ENCODE measurements around the gene VCAM1. TPM values are rescaled to one million over a fixed set of nuclear protein-coding genes. Genes with fewer than 3 reads are reported as not detected.
"Not testable (repeated sequence)": the region's sequence is repeated elsewhere in the genome, so short reads cannot be mapped to it uniquely, and the experiment has no call there.

The VCAM1 gene
- total RNA-seq, 1 experiment from 2014 or later, result 2.0 TPM

DNA sequence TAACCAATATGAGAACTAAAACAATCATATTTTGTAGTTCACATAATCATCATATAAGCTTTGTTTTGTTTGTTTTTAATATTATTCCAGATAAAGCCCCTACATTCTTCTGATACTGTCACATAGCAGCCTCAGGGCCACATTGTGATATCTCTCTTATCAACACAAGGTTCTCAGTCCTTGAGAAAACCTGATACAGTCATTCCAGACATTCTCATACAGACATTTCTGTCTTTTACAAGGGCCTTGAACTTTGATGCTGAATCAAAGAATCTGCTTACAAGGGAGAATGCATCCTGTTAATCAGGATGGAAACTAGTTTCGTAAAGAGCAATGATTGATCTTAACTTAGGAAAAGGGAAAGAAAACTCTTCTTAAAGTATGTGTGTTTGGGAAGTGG lies 12.7 kb upstream of the VCAM1 start:
- no peak for TF ChIP-seq EZH2 (IDR thresholded peaks at IDR 0.05; ENCODE audit: borderline replicate concordance, low read depth, low read length, poor library complexity, severe bottlenecking)
- TF ChIP-seq, protein P1, sequence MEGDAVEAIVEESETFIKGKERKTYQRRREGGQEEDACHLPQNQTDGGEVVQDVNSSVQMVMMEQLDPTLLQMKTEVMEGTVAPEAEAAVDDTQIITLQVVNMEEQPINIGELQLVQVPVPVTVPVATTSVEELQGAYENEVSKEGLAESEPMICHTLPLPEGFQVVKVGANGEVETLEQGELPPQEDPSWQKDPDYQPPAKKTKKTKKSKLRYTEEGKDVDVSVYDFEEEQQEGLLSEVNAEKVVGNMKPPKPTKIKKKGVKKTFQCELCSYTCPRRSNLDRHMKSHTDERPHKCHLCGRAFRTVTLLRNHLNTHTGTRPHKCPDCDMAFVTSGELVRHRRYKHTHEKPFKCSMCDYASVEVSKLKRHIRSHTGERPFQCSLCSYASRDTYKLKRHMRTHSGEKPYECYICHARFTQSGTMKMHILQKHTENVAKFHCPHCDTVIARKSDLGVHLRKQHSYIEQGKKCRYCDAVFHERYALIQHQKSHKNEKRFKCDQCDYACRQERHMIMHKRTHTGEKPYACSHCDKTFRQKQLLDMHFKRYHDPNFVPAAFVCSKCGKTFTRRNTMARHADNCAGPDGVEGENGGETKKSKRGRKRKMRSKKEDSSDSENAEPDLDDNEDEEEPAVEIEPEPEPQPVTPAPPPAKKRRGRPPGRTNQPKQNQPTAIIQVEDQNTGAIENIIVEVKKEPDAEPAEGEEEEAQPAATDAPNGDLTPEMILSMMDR (conservative IDR thresholded peaks at IDR 0.05; ENCODE audit: low read depth, low read length), result no peak
- no peaks in the 10 kb centered on the region for H3K27me3 ChIP-seq (replicated peaks; ENCODE audit: insufficient read depth, low read depth, low read length, poor library complexity)
- no TSS peak for BruUV-seq (replicated peaks)
- H3K36me3 ChIP-seq (ENCODE audit: insufficient read depth, low read length, poor library complexity, severe bottlenecking), result no peaks in the 10 kb centered on the region
- no peak for DNase-seq (ENCODE audit: low spot score)
- no peak overlapping the region for H3K4me3 ChIP-seq (ENCODE audit: low read depth, low read length, poor library complexity, severe bottlenecking)
- H3K9me3 ChIP-seq (ENCODE audit: low read depth, low read length, poor library complexity, severe bottlenecking), result no peaks in the 10 kb centered on the region
- CTCF ChIA-PET, result no interaction called here
- H3K4me1 ChIP-seq (ENCODE audit: insufficient read depth, low read length, poor library complexity, severe bottlenecking), result no peaks in the 10 kb centered on the region
- no peak overlapping the region for H3K27ac ChIP-seq (ENCODE audit: low read depth, low read length, poor library complexity, severe bottlenecking)
- POLR2A ChIA-PET (ENCODE audit: low non-redundant PET), result no interaction called here
- intact Hi-C loops (cut with micrococcal nuclease; ENCODE audit: unreplicated experiment), result no loop called here

DNA sequence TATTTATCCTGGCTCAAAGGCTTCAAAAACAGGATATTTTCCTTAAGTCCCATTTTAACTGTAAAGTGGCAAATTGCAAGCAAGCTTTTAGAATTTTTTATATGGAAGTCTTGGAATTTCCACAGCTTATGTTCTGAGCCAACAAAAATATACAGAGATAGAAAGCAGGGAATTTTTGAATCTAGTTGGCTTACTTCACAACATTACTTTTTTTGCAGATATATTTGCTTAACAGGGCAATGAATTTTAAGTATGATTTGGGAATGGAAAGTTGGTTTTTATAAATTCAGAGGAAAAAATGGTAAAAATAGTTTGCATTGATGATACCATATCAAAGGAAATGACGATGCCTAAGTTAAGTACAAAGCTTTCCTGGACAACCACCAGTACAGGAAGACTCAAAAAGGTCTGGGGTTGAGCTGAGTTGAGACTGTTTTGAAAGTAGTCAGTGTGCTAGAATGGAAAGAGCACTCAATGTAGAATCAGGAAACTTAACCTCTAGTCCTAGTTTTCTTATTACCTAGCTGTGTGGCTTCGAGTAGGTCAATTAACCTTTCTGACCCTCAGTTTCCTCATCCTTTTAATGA lies 11.0 kb upstream of the VCAM1 start:
- DNase-seq (ENCODE audit: low spot score), result no peak
- intact Hi-C loops (cut with micrococcal nuclease; ENCODE audit: unreplicated experiment), result no loop called here
- TF ChIP-seq EZH2 (IDR thresholded peaks at IDR 0.05; ENCODE audit: borderline replicate concordance, low read depth, low read length, poor library complexity, severe bottlenecking), result no peak
- TF ChIP-seq, protein P1 (conservative IDR thresholded peaks at IDR 0.05; ENCODE audit: low read depth, low read length), result no peak
- Histone ChIP-seq H3K4me1 (ENCODE audit: insufficient read depth, low read length, poor library complexity, severe bottlenecking) (no peaks in the 10 kb centered on the region), H3K27ac (ENCODE audit: low read depth, low read length, poor library complexity, severe bottlenecking) (no peak overlapping the region), H3K9me3 (ENCODE audit: low read depth, low read length, poor library complexity, severe bottlenecking) (no peaks in the 10 kb centered on the region), H3K36me3 (ENCODE audit: insufficient read depth, low read length, poor library complexity, severe bottlenecking) (no peaks in the 10 kb centered on the region), H3K4me3 (ENCODE audit: low read depth, low read length, poor library complexity, severe bottlenecking) (no peak overlapping the region), H3K27me3 (replicated peaks; ENCODE audit: insufficient read depth, low read depth, low read length, poor library complexity) (no peaks in the 10 kb centered on the region)
- BruUV-seq (replicated peaks), result no TSS peak
- ChIA-PET CTCF (interaction anchor here (0.6 kb wide), 1 partner anchor 355 kb away, joined by 3 read pairs; no protein-coding TSS in a partner anchor), POLR2A (ENCODE audit: low non-redundant PET) (no interaction called here)

DNA sequence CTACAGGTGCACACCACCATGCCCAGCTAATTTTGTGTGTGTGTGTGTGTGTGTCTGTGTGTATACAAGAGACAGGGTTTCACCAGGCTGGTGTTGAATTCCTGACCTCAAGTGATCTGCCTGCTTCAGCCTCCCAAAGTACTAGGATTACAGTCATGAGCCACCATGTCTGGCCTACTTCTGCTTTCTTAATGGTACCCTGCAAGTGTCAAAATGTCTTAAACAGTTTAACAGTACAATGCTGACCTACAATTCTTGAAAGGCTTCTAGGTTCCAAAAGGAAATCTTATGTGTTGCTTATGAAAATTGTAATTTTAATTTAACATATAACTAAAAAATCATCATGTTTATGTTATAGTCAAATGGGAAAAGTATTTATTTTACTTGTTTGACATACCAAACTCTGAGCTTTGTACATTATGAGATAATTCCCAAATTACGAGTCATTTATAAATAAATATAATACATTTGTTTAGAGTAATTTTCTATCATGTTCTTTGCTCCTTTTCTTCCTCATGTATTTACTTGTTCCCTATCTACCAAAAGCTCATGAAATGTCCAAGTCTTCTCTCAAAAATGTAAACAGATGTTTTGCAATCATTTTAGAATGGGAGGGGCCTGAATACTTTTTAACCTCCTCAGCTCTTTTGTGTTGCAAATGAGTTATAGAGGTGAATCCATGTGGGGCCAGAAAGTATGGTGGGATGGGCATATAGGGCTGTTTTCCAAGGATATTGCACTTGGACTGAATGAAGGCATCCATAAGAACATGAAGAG lies 8.4 kb upstream of the VCAM1 start:
- H3K36me3 ChIP-seq (ENCODE audit: insufficient read depth, low read length, poor library complexity, severe bottlenecking), result no peaks in the 10 kb centered on the region
- no peaks in the 10 kb centered on the region for H3K4me1 ChIP-seq (ENCODE audit: insufficient read depth, low read length, poor library complexity, severe bottlenecking)
- no TSS peak for BruUV-seq (replicated peaks)
- no peak for TF ChIP-seq EZH2 (IDR thresholded peaks at IDR 0.05; ENCODE audit: borderline replicate concordance, low read depth, low read length, poor library complexity, severe bottlenecking)
- TF ChIP-seq, protein P1 (conservative IDR thresholded peaks at IDR 0.05; ENCODE audit: low read depth, low read length), result no peak
- H3K4me3 ChIP-seq (ENCODE audit: low read depth, low read length, poor library complexity, severe bottlenecking), result no peak overlapping the region
- intact Hi-C loops (cut with micrococcal nuclease; ENCODE audit: unreplicated experiment), result no loop called here
- no peaks in the 10 kb centered on the region for H3K9me3 ChIP-seq (ENCODE audit: low read depth, low read length, poor library complexity, severe bottlenecking)
- CTCF ChIA-PET, result no interaction called here
- DNase-seq (ENCODE audit: low spot score), result no peak
- H3K27me3 ChIP-seq (replicated peaks; ENCODE audit: insufficient read depth, low read depth, low read length, poor library complexity), result no peaks in the 10 kb centered on the region
- H3K27ac ChIP-seq (ENCODE audit: low read depth, low read length, poor library complexity, severe bottlenecking), result no peak overlapping the region
- POLR2A ChIA-PET (ENCODE audit: low non-redundant PET), result no interaction called here

DNA sequence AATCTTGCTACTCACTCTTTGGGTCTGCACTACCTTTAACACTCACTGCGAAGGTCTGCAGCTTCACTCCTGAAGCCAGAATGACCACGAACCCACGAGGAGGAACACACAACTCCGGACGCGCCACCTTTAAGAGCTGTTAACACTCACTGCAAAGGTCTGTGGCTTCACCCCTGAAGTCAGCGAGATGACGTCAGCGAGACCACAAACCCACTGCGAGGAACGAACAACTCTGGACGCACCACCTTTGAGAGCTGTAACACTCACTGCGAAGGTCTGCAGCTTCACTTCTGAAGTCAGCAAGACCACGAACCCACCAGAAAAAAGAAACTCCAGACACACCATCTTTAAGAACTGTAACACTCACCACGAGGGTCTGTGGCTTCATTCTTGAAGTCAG lies 6.5 kb upstream of the VCAM1 start:
- CTCF ChIA-PET; BruUV-seq (replicated peaks): not testable (repeated sequence)

More for the DNA sequence above, 6.5 kb upstream of the VCAM1 start:
- intact Hi-C loops (cut with micrococcal nuclease; ENCODE audit: unreplicated experiment); H3K36me3 ChIP-seq (ENCODE audit: insufficient read depth, low read length, poor library complexity, severe bottlenecking); H3K9me3 ChIP-seq (ENCODE audit: low read depth, low read length, poor library complexity, severe bottlenecking); H3K4me3 ChIP-seq (ENCODE audit: low read depth, low read length, poor library complexity, severe bottlenecking); DNase-seq (ENCODE audit: low spot score); H3K27me3 ChIP-seq (replicated peaks; ENCODE audit: insufficient read depth, low read depth, low read length, poor library complexity); H3K4me1 ChIP-seq (ENCODE audit: insufficient read depth, low read length, poor library complexity, severe bottlenecking); H3K27ac ChIP-seq (ENCODE audit: low read depth, low read length, poor library complexity, severe bottlenecking): not testable (repeated sequence)
- POLR2A ChIA-PET (ENCODE audit: low non-redundant PET), result interaction anchor here (0.6 kb wide), 1 partner anchor 36 kb away, joined by 3 read pairs; no protein-coding TSS in a partner anchor
